NCI-H774 (cell line): ENCODE measurements around the gene CREB5.

Experiments used
- DNase-seq: peaks from one replicate; lab custom pipeline; 2025; lab: John Stamatoyannopoulos, UW

CREB5 gene

DNA sequence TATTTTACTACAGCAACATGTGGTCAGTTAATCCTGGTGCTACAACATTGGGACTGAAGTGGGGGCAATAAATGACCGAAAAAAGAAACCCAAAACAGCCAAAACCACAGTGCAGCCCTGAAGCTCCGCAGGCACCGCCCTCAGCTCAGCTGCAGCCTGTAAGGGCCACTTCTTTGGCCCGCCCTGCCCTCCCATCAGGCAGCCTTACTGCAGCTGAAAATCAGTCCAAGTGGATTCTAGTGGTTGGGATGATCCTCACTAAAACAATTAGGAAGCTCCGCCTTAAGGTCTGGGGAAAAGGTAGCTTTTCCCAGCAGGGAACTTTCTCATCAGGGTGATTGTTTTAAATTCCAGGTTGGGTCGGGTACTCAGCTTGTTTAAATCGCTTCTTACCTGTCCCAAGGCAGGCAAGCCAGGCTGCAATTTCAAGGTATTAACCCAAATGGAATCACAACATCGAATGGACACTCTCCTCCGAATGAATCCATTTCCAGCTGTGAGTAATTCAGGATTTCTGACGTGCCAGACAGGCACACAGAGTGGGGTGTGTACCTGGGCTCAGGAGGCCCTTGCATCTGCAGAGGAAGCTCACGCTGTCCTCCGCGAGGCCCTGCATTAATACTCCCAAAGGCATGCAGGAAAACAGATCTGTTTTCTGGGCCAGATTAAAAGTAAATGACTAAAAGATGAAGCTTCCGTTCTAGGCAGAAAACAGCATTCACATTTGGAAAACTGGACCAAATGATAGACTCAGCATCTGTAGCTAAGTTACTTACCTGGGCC lies 104.3 kb downstream of the CREB5 start:
- DNase-seq: no peak

DNA sequence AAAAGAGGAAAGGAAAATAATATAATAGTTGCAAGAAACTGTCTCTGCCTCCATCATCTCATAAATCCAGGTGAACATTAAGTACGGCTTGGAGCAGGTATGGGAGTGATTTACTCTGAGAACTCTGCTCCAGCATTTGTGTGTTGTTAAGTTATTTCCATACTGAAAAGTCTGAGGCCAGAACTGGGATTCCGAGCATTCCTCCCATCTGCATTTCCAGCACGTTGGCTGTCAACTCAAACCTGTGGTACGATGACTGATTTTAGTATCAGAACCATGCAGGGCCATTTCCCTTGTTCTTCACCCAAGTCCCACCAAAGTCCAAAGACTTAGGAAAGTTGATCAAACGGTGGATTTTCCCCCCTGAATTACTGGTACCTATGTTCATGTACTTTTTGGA lies 104.9 kb downstream of the CREB5 start:
- no peak for DNase-seq

DNA sequence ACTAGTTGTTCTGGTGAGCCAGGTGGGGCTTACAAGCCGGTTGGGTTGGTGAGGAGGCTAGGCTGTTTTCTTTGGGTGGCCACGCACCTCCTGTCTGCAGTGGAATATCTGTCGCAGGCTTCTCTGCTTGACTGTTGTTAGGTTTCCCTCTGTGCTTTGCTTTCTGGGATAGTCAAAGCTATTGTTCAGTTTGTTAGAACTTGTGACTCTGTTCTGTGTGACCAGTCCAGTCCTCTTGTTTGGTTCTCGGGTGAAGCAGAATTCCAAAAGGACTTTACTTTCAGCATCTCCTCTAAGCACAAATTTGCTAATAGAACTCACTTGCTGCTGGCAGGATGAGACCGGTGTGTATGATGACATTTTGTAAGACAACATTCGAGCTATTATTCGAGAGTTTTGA lies 105.3 kb downstream of the CREB5 start:
- DNase-seq: no peak

DNA sequence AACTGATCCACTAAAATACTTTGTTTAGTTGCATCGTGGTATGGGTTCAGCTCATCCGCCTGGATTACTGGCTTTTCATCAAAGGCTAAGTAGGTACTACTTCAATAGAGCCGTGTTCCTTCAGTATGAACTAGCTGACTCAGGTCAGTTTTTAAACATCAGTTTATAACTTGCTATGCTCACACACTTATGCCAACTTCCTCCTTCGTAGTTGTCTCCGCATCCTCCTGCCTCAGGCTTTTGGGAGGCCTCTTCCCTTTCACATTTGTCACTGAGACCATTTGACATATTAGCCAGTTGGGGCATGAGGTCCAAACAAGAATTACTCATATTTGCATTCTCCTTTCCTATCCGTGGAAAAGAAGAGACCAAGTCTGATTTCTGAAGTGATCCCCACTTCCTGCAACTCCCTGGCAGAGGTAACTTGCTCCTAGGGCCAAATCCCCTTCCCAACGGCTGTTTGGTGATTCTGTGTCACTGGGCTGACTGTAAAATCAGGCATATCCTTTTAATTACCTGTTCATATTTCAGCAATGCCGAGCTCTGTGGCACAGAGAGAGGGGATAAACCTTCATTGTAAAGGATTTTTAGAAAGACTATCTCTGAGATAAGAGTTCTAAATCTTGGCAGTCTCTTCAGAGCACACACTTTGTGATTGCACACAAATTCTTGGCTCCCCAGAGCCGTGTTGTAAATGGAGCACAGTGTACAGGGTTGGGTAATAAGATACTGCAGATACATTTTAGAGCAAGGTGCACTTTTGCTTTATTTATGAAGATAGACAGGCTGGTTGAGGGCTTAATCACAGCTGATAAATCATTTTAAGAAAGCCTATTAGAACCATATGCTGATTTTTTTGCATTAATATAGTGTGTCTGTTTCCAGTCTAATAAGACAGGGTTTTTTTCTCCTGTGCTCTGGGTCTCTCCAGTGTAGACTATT lies 108.0 kb downstream of the CREB5 start:
- no peak for DNase-seq

DNA sequence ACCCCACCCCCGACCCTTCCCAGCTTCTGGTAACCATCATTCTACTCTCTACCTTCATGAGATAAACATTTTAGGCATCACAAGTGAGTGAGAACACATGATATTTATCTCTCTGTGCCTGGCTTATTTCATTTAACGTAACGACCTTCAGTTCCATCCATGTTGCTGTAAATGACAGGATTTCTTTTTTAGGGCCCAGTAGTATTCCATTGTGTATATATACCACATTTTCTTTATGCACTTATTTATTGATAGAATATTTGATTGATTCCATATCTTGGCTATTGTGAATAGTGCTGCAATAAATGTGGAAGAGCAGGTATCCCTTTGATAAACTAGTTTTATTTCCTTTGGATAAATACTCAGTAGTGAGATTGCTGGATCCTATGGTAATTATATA lies 112.7 kb downstream of the CREB5 start:
- no peak for DNase-seq

DNA sequence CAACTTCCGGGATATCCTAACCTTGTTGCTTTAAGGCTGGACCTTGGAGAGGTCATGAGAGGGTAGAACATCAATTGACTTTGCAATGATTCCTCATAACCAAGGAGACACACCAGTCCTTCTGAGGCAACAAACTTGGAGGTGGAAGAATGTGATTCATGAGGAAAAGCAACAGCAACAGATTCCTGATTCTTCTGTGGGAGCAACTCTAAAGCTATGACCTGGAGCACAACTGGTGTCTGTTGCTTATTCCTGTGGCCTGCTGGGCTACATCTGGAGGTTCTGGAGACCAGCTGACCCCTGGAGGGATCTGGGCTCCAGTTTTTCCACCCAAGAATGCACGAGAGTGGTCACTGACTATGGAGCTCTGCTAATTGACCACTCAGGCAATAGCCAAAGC lies 116.6 kb downstream of the CREB5 start:
- no peak for DNase-seq

DNA sequence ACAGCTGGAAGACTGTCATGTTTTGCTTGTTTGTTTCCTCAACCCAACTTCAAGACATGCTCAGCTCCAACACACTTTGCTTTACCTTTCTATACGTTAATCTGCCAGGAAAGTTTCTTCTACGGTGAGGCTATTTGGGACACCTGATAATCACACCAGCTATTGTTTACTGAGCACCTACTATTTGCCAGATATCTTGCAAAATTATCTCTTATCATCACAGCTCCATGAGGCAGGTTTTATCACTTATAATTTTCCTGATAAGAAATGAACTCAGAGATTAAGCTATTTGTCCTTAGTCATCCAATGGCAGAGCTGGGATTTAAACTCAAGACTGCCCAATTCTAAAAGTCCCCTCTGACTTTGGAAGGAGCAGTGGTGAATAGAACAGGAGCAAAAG lies 117.4 kb downstream of the CREB5 start:
- no peak for DNase-seq

DNA sequence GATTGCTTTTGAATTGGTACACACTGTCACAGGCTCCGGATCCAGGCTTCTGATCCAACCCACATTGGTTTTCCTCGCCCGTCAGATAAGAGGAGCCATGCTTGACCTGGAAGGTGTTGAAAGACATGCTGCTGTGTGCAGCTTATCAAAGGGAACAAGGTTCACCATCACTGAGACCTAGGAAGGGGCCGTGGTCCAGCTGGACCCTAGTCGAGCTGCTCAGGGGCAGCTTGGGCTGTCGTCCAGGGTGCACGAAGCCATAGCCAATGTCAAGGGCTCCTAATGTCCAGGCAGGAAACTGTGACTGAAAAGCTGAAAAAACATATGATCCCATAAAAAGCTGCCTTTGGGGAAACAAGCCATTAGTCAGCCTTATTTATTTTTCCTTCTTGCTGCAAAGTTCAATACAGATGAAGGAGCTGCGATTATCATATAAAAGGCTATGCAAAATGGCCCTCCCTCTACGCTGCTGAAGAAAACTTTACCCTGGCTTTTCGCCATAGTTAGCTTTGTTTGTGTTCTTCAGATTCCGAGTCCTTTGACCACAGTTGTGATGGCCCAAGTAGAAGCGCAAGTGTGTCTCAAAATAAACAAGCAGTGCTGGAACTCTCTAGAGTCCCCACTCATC lies 118.0 kb downstream of the CREB5 start:
- DNase-seq: no peak

DNA sequence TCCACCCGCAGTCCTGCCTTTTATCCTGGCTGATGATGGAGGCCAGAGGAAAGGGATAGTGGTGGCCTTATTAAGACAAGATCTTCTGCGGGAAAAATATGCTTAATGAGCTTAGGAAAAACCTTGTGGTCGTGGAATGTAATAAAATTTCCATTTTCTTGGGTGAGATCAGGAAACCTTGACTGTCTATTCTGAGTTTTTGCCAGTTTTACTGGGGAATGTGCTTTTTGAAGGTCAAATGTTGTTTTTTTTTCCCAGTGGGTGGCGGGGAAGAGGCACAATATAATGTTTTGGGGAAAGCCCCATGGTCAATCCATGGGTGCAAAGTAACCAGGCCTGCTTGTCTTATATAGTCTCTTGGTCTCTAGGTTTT lies 118.5 kb downstream of the CREB5 start:
- no peak for DNase-seq

DNA sequence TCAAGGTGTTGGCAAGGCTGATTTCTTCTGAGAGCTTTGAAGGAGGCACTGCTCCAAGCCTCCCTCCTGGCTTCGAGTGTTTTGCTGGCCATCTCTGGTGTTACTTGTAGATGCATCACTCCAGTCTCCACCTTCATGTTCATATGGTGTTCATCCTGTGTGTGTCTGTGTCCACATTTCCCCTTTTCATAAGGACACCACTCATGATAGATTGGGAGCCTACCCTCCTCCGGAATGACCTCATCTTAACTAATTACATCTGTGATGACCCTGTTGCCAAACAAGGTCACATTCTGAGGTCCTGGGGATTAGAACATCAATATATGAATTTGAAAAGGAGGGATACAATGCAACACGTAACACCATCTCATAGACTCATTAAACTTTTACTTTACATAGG lies 119.0 kb downstream of the CREB5 start:
- no peak for DNase-seq

DNA sequence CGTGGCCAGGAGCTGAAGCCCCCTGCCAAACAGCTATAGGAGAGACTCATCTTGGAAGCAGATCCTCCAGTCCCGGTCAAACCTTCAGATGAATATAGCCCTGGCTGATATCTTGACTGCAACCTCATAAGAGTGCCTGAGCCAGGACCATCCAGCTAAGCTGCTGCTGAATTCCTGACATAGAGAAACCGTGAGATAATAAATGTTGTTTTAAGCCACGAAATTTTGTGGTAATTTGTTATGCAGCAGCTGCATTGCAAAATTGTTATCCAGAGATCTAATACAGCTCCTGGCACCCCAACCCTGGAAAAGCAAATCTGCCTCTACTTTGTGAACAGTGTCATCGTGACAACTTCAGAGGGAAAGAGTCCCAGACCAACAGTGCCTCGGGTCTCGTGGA lies 119.9 kb downstream of the CREB5 start:
- no peak for DNase-seq

DNA sequence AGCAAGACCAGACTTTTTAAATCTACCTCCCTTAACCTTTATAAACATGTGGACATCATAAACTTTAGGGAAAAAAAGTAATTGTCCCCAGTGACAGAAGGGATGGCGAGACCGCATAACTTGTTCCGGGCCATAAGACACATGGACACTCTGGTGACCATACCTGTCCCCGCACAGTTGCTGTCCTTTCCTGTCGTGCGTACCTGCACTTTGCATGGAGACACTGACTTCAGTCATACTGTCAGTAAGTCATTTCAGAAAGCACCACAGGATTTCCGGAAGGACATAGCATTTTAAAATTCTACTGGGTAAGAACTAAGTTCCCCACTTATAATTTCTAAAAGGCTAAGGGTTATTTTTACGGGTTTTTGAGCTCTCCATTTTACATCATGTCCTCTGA lies 120.9 kb downstream of the CREB5 start:
- no peak for DNase-seq

DNA sequence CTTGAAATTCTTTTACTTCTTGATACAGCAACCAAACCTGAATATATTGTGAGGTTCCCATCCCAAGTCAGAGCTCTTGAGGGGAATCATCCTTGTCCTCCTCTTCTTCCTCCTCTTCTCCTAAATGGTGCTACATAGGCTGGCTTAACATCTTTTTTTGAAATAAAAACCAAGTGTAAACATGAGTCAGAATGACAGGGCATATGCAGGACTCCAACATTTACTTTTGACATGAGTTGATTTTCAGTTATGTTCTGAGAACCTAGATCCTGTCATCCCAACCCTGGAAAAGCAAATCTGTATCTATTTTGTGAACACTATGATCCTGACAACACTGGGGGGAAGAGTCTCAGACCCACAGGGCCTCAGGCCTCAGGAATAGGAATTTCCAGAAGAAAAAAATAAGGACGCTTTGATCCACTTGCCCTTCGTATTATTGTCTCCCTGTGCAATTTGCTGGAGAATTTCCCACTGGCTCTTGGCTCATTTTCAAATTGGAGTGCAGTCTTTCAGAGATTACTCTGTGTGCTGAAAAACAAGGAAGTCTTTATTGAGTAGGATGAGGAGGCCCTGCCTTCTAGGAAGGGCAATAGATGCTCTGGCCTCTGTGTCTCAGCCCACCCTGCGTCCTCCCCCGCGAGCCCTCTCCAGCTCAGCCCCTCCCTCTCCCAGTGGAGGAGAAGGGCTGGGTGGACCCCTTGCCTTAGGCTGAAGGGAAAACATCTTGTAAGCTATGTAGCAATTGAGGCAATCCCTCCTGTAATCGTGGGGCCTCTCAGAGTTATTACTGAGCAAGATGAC lies 121.6 kb downstream of the CREB5 start:
- DNase-seq: no peak

DNA sequence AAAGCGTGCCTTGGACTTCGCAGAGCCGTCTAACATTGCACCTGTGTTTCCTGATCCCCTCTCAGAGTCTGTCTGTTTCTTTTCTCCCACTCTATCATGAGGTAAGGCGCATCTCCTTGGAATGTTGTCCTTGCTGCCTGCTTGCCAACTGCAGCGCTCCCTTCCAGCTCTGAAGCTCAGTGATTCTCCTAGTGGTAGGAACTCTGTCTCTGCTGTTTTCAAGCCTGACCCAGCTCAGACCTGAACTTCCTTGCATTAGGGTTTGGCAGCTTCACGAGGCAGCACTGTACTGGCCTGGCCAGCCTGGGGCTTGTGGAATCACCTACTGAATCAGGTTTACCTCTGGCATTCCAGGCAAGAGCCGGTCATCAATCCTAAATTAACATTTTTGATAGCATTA lies 123.9 kb downstream of the CREB5 start:
- no peak for DNase-seq

DNA sequence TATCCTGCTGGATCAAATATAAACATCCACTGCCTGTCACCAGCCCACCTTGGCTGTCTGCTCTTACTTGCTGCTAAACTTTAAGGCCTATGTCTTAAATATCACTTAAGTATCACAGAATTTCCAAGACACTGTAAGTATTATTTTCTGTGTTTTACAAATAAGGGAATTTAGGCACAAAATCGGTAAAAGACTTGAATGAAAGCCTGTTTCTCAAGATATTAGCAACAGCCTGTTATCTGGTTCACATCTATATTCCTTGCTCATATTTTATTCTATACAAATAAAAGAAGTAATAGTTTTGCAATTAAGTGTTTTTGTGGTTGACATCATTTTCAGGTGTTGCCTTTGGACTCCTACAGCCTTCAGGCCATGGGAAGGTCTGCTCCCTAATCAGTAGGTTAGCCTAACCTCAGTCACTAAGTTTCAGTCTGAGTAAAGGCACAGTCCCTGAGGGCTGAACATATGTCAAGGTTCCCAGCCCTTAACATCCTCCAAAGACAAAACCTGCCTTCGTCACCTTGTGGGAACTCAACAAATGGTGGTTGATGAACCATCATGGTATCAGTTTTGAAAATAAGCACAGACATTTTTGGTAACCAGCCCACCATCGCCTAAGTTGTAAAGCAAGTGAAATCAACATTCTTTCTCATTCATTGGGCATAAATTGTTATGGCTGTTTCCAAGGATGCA lies 127.1 kb downstream of the CREB5 start:
- DNase-seq: no peak

DNA sequence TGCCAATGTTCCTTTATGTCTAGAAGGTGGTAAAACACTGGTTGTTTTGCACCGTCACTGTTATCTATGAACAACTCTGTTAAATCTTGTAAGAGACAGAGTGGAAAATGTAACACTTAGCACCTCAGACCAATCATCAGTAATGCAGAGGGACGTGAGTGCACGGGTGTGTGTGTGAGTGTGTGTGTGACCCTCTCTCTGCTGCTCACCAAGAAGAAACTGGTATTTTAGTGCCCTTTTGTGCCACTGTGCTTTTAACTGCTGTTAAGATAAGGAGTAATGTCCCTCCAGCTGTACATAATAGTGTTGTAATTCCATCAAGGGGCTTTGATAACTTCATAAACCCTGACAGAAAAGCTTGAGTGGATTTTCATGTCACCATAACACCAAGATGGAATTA lies 130.1 kb downstream of the CREB5 start:
- no peak for DNase-seq

DNA sequence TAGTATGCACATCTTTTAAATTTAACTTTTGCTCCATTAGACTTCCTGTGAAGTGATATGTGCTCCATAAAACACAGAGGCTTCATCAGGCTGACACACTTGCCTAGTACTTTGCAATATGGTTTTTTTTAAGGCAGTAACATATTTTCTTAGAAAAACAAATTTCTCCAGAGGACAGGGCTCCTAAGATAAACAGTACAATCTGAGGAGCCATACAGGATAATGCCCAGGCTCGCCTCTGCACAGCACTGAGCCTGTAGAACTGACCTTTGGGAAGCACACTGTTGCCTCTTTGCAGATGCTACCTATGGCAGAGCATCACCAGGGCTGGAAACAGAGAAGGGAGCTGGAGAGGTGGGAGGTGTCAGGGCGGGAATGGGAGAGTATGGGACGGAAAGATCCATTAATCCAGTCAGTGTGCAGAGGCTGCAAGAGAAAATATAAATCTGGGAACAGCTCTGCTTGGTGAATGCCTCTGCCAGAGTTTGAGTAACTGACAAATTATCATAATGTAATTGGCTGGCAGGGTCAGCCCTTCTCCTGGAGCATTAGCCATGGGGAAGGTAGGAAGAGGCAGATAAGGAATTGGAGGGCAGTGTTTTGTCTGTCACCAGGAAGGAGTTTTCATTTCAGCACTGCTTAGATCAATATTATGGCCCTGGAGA lies 132.3 kb downstream of the CREB5 start:
- no peak for DNase-seq

DNA sequence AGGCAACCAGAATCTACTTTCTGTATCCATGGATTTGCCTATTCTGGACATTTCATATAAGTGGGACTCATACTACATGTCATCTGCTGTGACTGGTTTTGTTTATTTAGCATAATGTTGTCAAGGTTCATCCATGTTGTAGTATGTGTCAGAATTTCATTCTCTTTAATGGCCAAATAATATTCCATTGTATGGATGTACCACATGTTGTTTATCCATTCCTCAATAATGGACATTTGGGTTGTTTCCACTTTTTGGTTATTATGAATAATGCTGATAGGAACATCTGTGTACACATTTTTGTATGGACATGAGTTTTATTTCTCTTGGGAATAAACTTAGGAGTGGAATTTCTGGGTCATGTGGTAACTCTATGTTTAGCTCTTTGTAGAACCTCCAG lies 133.7 kb downstream of the CREB5 start:
- DNase-seq: no peak

DNA sequence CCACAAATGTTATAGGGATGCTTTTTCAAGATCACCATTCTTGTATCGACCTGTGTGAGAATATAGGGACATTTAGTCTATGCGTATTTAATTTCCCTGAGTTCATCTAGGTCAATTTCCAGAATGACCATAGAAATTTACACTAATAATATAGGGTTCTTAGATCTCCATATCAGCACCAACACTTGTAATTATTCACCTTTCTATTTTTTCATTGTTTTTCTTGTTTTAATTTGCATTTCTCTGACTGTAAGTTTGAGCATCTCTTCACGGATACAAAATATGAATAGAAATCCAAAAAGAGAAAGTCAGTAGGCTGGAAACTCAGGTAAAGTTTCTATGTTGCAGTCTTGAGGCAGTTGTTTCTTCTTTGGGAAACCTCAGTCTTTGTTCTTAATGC lies 134.8 kb downstream of the CREB5 start:
- no peak for DNase-seq

DNA sequence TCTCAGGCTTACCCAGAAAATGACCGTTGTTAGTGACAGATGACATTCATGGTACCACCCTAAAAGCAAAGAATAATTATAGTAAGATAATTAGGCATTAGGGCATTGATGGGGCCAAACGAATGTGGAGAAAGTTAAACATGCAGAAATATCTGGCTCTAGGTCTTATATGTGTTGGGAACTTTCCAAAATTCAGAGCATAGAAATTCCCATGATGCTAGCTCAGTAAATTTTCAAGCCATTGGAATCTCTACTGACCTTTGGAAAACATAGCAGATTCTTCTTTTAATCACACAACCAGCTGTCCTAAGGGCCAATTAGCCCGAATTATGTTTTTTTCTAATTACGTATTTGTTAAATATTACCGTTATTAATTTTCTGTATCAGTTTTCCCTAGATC lies 136.1 kb downstream of the CREB5 start:
- no peak for DNase-seq

DNA sequence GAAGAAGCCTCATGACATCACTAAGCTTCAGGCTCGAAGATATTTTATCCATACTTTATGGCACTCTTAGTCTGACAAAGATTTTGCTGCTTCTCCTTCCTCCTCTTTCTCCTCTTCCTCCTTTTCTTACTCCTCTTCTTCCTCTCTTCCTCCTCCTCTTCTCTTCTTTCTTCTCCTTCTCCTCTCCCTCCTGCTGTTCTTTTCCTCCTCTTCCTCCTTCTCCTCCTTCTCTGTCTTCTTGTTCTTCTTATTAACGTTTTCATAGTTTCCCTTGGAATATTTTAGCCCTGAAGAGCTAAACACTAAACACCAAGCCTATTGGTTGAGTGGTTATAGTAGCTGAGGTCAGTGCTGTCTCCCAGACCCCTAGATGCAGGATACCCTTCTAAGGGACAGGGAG lies 137.7 kb downstream of the CREB5 start:
- DNase-seq: no peak
